ENCODE data around the gene CCDC112. TPM values are rescaled to one million over a fixed set of nuclear protein-coding genes. Genes with fewer than 3 reads are reported as not detected.

CCDC112 gene
- total and polyA plus RNA-seq, 2 of the 13 experiments (the other 11 are each of a cell fraction or from before 2014, with no cell fraction given), result 1.1 to 2.8 TPM

- TF ChIP-seq BATF2 (CRISPR knock-in tag; IDR thresholded peaks at IDR 0.05) (no peak), DPF2 (CRISPR knock-in tag; IDR thresholded peaks at IDR 0.05; ENCODE audit: borderline replicate concordance, low read depth) (no peak), ZNF83 (CRISPR knock-in tag; IDR thresholded peaks at IDR 0.05; ENCODE audit: borderline replicate concordance) (no peak), PHF5A (CRISPR knock-in tag; IDR thresholded peaks at IDR 0.05; ENCODE audit: low read depth, unreplicated experiment) (no peak), YY1 (IDR thresholded peaks at IDR 0.05; ENCODE audit: insufficient read depth, insufficient replicate concordance, low read depth, low read length) (peak; percentile 87), ZNF691 (CRISPR knock-in tag; IDR thresholded peaks at IDR 0.05; ENCODE audit: borderline replicate concordance, low read depth) (no peak), ZNF614 (CRISPR knock-in tag; IDR thresholded peaks at IDR 0.05; ENCODE audit: borderline replicate concordance) (no peak), ZBTB14 (CRISPR knock-in tag; IDR thresholded peaks at IDR 0.05) (no peak), TRAFD1 (CRISPR knock-in tag; IDR thresholded peaks at IDR 0.05; ENCODE audit: borderline replicate concordance) (no peak), SP2 (CRISPR knock-in tag; IDR thresholded peaks at IDR 0.05) (no peak), U2AF1 (optimal IDR thresholded peaks at IDR 0.05; ENCODE audit: low read depth, low read length) (no peak), MIER2 (CRISPR knock-in tag; IDR thresholded peaks at IDR 0.05) (no peak), SNRNP70 (IDR thresholded peaks at IDR 0.05; ENCODE audit: low read depth, low read length) (no peak), NR2C2 (CRISPR knock-in tag; IDR thresholded peaks at IDR 0.05; ENCODE audit: borderline replicate concordance) (no peak), ZBTB1 (CRISPR knock-in tag; IDR thresholded peaks at IDR 0.05; ENCODE audit: borderline replicate concordance) (no peak), ZNF44 (CRISPR knock-in tag; IDR thresholded peaks at IDR 0.05) (no peak), ZNF569 (CRISPR knock-in tag; IDR thresholded peaks at IDR 0.05; ENCODE audit: borderline replicate concordance) (no peak), TARDBP (CRISPR knock-in tag; IDR thresholded peaks at IDR 0.05) (no peak), ZGPAT (CRISPR knock-in tag; IDR thresholded peaks at IDR 0.05) (peak; percentile 66), MYNN (CRISPR knock-in tag; IDR thresholded peaks at IDR 0.05; ENCODE audit: low read depth) (no peak), CHD2 (IDR thresholded peaks at IDR 0.05; ENCODE audit: low read depth, low read length) (no peak), ZNF883 (CRISPR knock-in tag; IDR thresholded peaks at IDR 0.05; ENCODE audit: not compliant biosample characterization) (peak; percentile 32)
Observed at GRCh38 chr5:115296124-115297022, at the start of gene CCDC112 (continued).
